Gastroesophageal sphincter (tissue), 4 donors: ENCODE data around the gene NPHP4. TPM values are rescaled to one million over a fixed set of nuclear protein-coding genes. Genes with fewer than 3 reads are reported as not detected.

Experiments
- ATAC-seq: fragments of 150-250 bp; one replicate; pipeline ENCODE4 v1.9.1; 2016; ENCODE audit warnings: mild to moderate bottlenecking, moderate library complexity
- H3K27ac ChIP-seq, 4 donors: fragments of 200-600 bp; sonication (generic) in 3 of 4; 1 replicate in 3 of 4; 2 replicates in 1 of 4; pipeline ENCODE4 v1.5.1; 2016 to 2019
- H3K27me3 ChIP-seq: fragments of 200-600 bp; sonication (generic); one replicate; pipeline ENCODE4 v1.5.1; 2019
- H3K36me3 ChIP-seq, 2 donors: fragments of 200-600 bp; sonication (generic); one replicate each; pipeline ENCODE4 v1.5.1; 2019; ENCODE audit warnings: control low read depth in 1 of 2
- H3K4me1 ChIP-seq, 3 donors: fragments of 200-600 bp; sonication (generic); 1 replicate in 2 of 3; 2 replicates in 1 of 3; pipeline ENCODE4 v1.5.1; 2016 to 2019; ENCODE audit warnings: control low read depth in 2 of 3
- H3K4me3 ChIP-seq, 2 donors: fragments of 200-600 bp; sonication (generic); one replicate each; pipeline ENCODE4 v1.5.1; 2019; ENCODE audit warnings: mild to moderate bottlenecking in 1 of 2, moderate library complexity in 1 of 2
- H3K9me3 ChIP-seq, 3 donors: fragments of 200-600 bp; sonication (generic); one replicate each; pipeline ENCODE4 v1.5.1; 2017 to 2019; ENCODE audit warnings: control low read depth in 2 of 3
- EP300 ChIP-seq: sonication (generic); formaldehyde crosslinking; IDR thresholded peaks from one replicate; pipeline ENCODE4 v1.6.1; 2017; ENCODE audit warnings: antibody characterized with exemption, mild to moderate bottlenecking
- POLR2A ChIP-seq, 2 donors: fragments of 450-650 bp; IDR thresholded peaks; one replicate each; pipeline ENCODE4 v1.6.1; 2017; ENCODE audit warnings: antibody characterized with exemption in 2 of 2, mild to moderate bottlenecking in 2 of 2, moderate library complexity in 1 of 2
- POLR2AphosphoS5 ChIP-seq: sonication (generic); formaldehyde crosslinking; IDR thresholded peaks from one replicate; pipeline ENCODE4 v1.6.1; 2017; ENCODE audit warnings: antibody characterized with exemption
- WGBS, 2 donors: methylation state at CpG; one replicate each; pipeline ENCODE4 v1.1.5; 2018; ENCODE audit warnings: low coverage in 1 of 2; 5-methylcytosine and 5-hydroxymethylcytosine counted together
- total RNA-seq, 4 donors: library from RNA; depleted of rRNA; stranded (reverse); fragments of >200 nt; gene quantifications; one replicate each; pipeline ENCODE4 v1.1.0, GENCODE V29; 2016
- TF ChIP-seq, protein P1 (sequence below), 4 experiments: fragments of 200-600 bp in 2 of 4; fragments of 450-650 bp in 2 of 4; sonication (generic) in 1 of 4; IDR thresholded peaks; one replicate each; pipeline ENCODE4 v1.5.1; 2017 to 2019; ENCODE audit warnings: antibody characterized with exemption in 4 of 4, mild to moderate bottlenecking in 2 of 4, moderate library complexity in 2 of 4

The NPHP4 gene
- total RNA-seq, 4 donors from 2014 or later = 5.7 to 9.7 (median 6.2) TPM

DNA sequence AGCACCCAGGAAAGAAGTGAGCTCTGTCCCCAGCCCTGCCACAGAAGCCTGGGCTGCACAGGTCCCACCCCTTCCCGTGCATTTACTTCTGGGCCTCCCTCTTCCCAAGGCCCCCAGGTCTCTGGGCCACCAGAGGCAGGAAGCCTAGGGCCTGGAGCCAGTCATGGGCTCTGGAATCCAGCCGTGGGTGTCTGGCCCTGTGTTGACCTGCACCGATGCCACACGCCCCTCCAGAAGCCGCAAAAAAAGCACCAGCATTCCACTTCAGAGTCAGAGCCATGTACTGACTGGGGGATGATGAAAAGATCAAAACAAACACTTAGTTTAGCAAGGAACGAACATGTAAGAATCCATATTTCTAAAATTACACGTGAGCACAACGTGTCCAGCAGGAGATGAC, 141.7 kb downstream of the NPHP4 start:
- Histone ChIP-seq H3K36me3 (no peaks in the 10 kb centered on the region), H3K4me3 (no peak overlapping the region), H3K4me1 (no peaks in the 10 kb centered on the region), H3K27ac (no peak overlapping the region), H3K9me3 (no peaks in the 10 kb centered on the region), H3K27me3 (peaks cover 27% of the 10 kb centered on the region)
- TF ChIP-seq EP300 = no peak
- TF ChIP-seq POLR2A (IDR thresholded peaks at IDR 0.05) = no peak
- no peak for TF ChIP-seq POLR2AphosphoS5
- TF ChIP-seq, protein P1, sequence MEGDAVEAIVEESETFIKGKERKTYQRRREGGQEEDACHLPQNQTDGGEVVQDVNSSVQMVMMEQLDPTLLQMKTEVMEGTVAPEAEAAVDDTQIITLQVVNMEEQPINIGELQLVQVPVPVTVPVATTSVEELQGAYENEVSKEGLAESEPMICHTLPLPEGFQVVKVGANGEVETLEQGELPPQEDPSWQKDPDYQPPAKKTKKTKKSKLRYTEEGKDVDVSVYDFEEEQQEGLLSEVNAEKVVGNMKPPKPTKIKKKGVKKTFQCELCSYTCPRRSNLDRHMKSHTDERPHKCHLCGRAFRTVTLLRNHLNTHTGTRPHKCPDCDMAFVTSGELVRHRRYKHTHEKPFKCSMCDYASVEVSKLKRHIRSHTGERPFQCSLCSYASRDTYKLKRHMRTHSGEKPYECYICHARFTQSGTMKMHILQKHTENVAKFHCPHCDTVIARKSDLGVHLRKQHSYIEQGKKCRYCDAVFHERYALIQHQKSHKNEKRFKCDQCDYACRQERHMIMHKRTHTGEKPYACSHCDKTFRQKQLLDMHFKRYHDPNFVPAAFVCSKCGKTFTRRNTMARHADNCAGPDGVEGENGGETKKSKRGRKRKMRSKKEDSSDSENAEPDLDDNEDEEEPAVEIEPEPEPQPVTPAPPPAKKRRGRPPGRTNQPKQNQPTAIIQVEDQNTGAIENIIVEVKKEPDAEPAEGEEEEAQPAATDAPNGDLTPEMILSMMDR (IDR thresholded peaks at IDR 0.05) = no peak
- ATAC-seq = no peak
- WGBS, 2 donors = 50 to 78% methylated on average over 1 to 3 of the region's 8 CpGs

DNA sequence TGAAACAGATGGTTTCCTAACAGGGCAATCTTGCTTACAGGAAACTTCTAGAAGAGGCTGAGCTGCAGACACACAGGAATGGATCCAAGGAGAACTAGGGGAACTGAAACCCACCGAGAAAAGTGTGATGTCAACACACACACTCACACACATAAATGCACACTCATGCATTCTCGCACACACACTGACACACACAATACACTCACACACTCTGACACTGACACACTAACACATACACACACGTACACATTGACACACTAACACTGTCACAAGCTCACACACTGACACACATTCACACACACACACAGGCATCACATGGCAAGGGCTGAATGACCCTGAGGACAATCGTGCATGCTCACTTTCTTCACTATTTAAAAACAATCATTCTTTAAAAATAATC, 142.7 kb downstream of the NPHP4 start:
- 68 to 73% methylated on average over 4 of the region's 4 CpGs for WGBS, 2 donors

DNA sequence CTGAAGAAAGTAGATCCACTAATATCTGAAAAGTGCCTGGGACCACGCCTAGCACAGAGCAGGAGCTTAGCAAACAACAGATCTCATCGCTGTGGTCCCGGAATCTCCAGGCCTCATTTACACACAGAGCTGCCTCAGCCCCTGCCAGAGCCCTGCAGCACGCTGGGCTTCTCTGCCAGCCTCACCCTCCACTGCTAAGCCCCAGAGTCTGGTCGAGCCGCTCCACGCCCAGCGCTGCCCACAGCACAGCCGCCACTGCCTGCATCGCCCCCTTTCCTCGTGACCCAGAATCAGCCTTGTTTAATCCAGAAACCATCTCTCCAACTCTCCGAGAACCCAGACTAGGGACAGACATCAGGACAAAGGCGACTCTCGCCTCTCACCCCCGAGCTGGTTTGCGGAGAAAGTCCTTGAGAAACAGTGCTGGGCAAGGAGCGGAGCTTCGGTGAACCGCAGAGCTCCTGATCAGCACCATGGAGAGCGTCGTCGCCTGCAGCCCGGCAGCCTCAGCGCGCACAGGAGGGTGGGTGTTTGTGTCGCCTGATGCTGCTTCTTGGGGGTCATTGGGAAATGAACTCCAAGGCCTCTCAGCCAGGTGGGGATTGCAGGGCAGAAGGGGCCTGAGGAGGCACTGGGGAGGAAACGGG, 145.1 kb downstream of the NPHP4 start:
- Histone ChIP-seq H3K4me1 (no peaks in the 10 kb centered on the region), H3K27me3 (peaks cover 60% of the 10 kb centered on the region), H3K9me3 (no peaks in the 10 kb centered on the region), H3K27ac (no peak overlapping the region), H3K36me3 (no peaks in the 10 kb centered on the region), H3K4me3 (no peak overlapping the region)
- TF ChIP-seq, protein P1 (IDR thresholded peaks at IDR 0.05) = no peak
- TF ChIP-seq EP300 (no peak), POLR2A (IDR thresholded peaks at IDR 0.05) (no peak), POLR2AphosphoS5 (no peak)
- ATAC-seq = no peak
- 0% methylated on average over 4 of the region's 27 CpGs; no CpG with 5 or more reads in 1 of the 2 donors for whole genome bisulfite sequencing, 2 donors

More for the DNA sequence above, 142.7 kb downstream of the NPHP4 start:
- Histone ChIP-seq H3K36me3 (no peaks in the 10 kb centered on the region), H3K27me3 (peaks cover 37% of the 10 kb centered on the region), H3K9me3 (no peaks in the 10 kb centered on the region), H3K27ac (no peak overlapping the region), H3K4me3 (no peak overlapping the region), H3K4me1 (no peaks in the 10 kb centered on the region)
- TF ChIP-seq, protein P1 (IDR thresholded peaks at IDR 0.05) = no peak
- TF ChIP-seq POLR2A (IDR thresholded peaks at IDR 0.05) (no peak), POLR2AphosphoS5 (no peak), EP300 (no peak)
- no peak for ATAC-seq

DNA sequence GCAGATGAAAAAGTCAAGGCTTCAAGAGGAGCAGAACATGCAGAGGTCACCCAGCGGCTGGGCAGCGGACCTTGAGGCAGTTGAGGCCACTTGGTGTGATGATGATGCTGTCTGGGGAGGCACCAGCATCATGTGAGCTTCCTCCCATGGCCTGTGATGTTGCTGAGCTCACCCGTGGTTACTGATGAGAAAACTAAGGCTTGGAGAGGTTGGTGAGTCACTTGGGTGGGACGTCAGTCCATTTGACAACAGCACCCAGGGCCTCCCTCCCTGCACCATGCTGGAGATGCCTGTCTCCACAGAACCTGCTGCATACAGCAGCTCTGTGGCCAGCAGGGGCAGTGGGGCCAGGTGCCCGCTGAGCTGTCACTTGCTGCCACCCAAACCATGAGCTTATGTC, 146.8 kb downstream of the NPHP4 start:
- Histone ChIP-seq H3K4me3 (no peak overlapping the region), H3K9me3 (no peaks in the 10 kb centered on the region), H3K27ac (no peak overlapping the region), H3K36me3 (no peaks in the 10 kb centered on the region), H3K27me3 (peaks cover 74% of the 10 kb centered on the region), H3K4me1 (no peaks in the 10 kb centered on the region)
- WGBS, 2 donors = 40% methylated on average over 1 of the region's 5 CpGs; no CpG with 5 or more reads in 1 of the 2 donors
- no peak for ATAC-seq
- TF ChIP-seq POLR2AphosphoS5 = no peak
- no peak for TF ChIP-seq EP300
- TF ChIP-seq POLR2A (IDR thresholded peaks at IDR 0.05) = no peak
- TF ChIP-seq, protein P1 (IDR thresholded peaks at IDR 0.05) = no peak

DNA sequence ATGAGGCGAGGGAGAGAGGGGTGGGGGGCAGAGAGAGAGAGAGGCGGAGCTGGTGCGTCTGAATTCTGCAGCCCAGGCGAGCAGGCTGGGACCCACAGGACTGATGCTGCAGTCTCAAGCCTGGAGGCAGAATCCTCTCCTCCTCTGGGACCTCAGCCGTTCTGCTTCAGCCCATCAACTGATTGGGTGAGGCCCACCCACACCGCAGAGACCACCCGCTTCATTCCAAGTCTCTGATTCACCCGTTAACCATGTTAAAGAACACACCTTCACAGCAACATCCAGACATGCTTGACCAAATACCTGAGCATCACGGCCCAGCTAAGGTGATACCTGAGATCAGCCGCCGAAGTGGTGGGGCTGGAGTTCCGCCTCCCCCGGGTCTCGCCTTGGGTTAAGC, 147.8 kb downstream of the NPHP4 start:
- Histone ChIP-seq H3K4me3 (no peak overlapping the region), H3K36me3 (no peaks in the 10 kb centered on the region), H3K4me1 (no peaks in the 10 kb centered on the region), H3K9me3 (no peaks in the 10 kb centered on the region), H3K27me3 (peaks cover 75% of the 10 kb centered on the region), H3K27ac (no peak overlapping the region)
- WGBS, 2 donors = no CpG with 5 or more reads among the region's 14 CpGs
- no peak for ATAC-seq
- TF ChIP-seq POLR2AphosphoS5 = no peak
- TF ChIP-seq EP300 = no peak
- no peak for TF ChIP-seq POLR2A (IDR thresholded peaks at IDR 0.05)
- TF ChIP-seq, protein P1 (IDR thresholded peaks at IDR 0.05) = no peak
